ENCODE data around the gene HAGHL.

DNA sequence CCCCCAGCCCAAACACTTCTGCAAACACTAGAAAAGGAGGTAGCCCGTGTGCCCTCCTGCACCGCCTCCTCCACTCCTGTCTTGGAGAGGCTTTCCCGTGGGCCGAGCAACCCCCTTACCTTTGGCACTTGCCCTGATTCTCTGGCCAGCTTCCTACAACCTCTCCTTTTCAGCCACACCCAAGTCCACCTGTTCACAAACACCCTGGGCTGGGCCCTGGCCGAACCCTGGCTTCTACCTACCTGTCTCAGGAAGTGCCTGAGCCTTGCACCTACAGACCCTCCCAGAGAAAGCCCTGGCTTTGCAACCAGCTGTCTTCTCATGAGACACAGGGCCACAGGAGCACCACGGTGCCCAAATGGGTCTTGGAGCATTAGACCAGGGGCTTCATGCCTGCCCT, 8.0 kb upstream of the HAGHL start:
- TF ChIP-seq, protein P1, sequence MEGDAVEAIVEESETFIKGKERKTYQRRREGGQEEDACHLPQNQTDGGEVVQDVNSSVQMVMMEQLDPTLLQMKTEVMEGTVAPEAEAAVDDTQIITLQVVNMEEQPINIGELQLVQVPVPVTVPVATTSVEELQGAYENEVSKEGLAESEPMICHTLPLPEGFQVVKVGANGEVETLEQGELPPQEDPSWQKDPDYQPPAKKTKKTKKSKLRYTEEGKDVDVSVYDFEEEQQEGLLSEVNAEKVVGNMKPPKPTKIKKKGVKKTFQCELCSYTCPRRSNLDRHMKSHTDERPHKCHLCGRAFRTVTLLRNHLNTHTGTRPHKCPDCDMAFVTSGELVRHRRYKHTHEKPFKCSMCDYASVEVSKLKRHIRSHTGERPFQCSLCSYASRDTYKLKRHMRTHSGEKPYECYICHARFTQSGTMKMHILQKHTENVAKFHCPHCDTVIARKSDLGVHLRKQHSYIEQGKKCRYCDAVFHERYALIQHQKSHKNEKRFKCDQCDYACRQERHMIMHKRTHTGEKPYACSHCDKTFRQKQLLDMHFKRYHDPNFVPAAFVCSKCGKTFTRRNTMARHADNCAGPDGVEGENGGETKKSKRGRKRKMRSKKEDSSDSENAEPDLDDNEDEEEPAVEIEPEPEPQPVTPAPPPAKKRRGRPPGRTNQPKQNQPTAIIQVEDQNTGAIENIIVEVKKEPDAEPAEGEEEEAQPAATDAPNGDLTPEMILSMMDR (optimal IDR thresholded peaks at IDR 0.05 in 1 of 3, IDR thresholded peaks at IDR 0.05 in 1 of 3, conservative IDR thresholded peaks at IDR 0.05 in 1 of 3; ENCODE audit: extremely low read depth in 1 of 3, insufficient read depth in 2 of 3, low read length in 3 of 3) = no peak
- TF ChIP-seq EZH2 (IDR thresholded peaks at IDR 0.05; ENCODE audit: low read length) = no peak

Measured in keratinocyte (primary cell).